ENCODE results near the gene PRR7.

- TF ChIP-seq REST (IDR thresholded peaks at IDR 0.05; ENCODE audit: low read depth) (no peak), MAX (IDR thresholded peaks at IDR 0.05) (no peak), TAF1 (IDR thresholded peaks at IDR 0.05; ENCODE audit: low read depth) (no peak), EP300 (IDR thresholded peaks at IDR 0.05; ENCODE audit: borderline replicate concordance) (no peak), TEAD4 (IDR thresholded peaks at IDR 0.05) (no peak)
Observed at GRCh38 chr5:177468685-177469628, 22.3 kb downstream of the PRR7 start.

Data from Ishikawa (cell line).